GM12891 (cell line): ENCODE results near the gene KRT81.

Source experiments
- POLR2A ChIP-seq: IDR thresholded peaks from 2 replicates; pipeline ENCODE4 v1.6.1; 2011; ENCODE audit warnings: low read depth, low read length, control low read depth
- POLR2AphosphoS5 ChIP-seq: IDR thresholded peaks from 2 replicates; pipeline ENCODE4 v1.6.1; 2011; ENCODE audit warnings: low read depth, low read length, control low read depth
- SPI1 ChIP-seq: IDR thresholded peaks from 2 replicates; pipeline ENCODE4 v1.6.1; 2011; ENCODE audit warnings: low read depth, low read length, control low read depth
- TAF1 ChIP-seq: IDR thresholded peaks from 2 replicates; pipeline ENCODE4 v1.6.1; 2011; ENCODE audit warnings: low read depth, low read length, control low read depth

DNA sequence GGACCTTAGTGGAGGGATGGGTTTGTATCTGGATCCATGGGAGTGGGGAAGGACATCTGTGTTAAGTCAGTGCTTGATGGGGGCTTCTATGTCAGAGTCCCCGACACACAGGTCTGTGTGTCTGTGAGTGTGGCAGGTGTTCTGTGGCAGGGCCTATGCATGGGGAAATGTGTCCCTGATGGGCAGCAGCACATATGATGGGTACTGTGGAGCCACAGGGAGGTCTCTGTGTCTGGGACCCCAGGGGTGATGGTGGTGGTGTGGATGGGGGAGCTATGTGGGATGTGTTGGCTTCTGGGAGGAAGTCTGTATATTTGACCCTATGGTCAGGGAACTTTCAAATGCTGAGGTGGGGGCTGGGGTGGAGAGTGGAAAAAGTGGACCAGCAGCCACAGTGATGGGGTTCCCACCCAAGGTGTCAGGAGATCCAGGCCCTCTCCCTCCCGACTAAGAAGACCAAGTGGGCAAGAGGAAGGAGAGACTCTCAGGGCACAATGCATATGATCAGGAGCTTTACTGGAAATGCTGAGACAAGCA, 41.8 kb downstream of the KRT81 start:
- TF ChIP-seq TAF1 (no peak), POLR2A (no peak), SPI1 (no peak), POLR2AphosphoS5 (no peak)
